Uterus (tissue), 4 donors: Measurements from ENCODE around the gene AHR. TPM values are rescaled to one million over a fixed set of nuclear protein-coding genes. Genes with fewer than 3 reads are reported as not detected.

Experiments
- DNase-seq, 2 donors: peaks; one replicate each; pipeline ENCODE4 v3.0.0-alpha.2; 2019 to 2020
- H3K27ac ChIP-seq, 2 donors: fragments of 200-600 bp; sonication (generic); 1 replicate in 1 of 2; 2 replicates in 1 of 2; pipeline ENCODE4 v1.5.1; 2016 to 2018
- H3K27me3 ChIP-seq, 2 donors: fragments of 200-600 bp; sonication (generic); one replicate each; pipeline ENCODE4 v1.5.1; 2018 to 2019; ENCODE audit warnings: control low read depth in 1 of 2
- H3K36me3 ChIP-seq, 2 donors: fragments of 200-600 bp; sonication (generic); one replicate each; pipeline ENCODE4 v1.5.1; 2019; ENCODE audit warnings: control low read depth in 1 of 2
- H3K4me1 ChIP-seq, 2 donors: fragments of 200-600 bp; sonication (generic); one replicate each; pipeline ENCODE4 v1.5.1; 2018 to 2019; ENCODE audit warnings: control low read depth in 1 of 2
- H3K4me3 ChIP-seq, 2 donors: fragments of 200-600 bp; sonication (generic); 1 replicate in 1 of 2; 2 replicates in 1 of 2; pipeline ENCODE4 v1.5.1; 2018 to 2019; ENCODE audit warnings: mild to moderate bottlenecking in 1 of 2
- H3K9me3 ChIP-seq, 2 donors: fragments of 200-600 bp; sonication (generic); one replicate each; pipeline ENCODE4 v1.5.1; 2019; ENCODE audit warnings: control low read depth in 1 of 2
- CTCF ChIP-seq, 4 experiments: fragments of 200-600 bp in 2 of 4; fragments of 450-650 bp in 2 of 4; sonication (generic) in 2 of 4; IDR thresholded peaks; one replicate each; pipeline ENCODE4 v1.5.1; 2016 to 2019; ENCODE audit warnings: antibody characterized with exemption in 4 of 4, mild to moderate bottlenecking in 2 of 4, moderate library complexity in 1 of 4
- POLR2A ChIP-seq, 2 donors: fragments of 450-650 bp; IDR thresholded peaks; one replicate each; pipeline ENCODE4 v1.6.1; 2016; ENCODE audit warnings: antibody characterized with exemption in 2 of 2, mild to moderate bottlenecking in 1 of 2, moderate library complexity in 1 of 2
- intact Hi-C: fragments of 100-400 bp; cut with DNase I; formaldehyde crosslinking; loops from one replicate; pipeline ENCODE4 v1.15.1; 2023; ENCODE audit warnings: low total_unique reads
- total RNA-seq, 4 donors: library from RNA; depleted of rRNA in 3 of 4; stranded (reverse); fragments of >200 nt in 3 of 4; gene quantifications; one replicate each; pipeline versions ENCODE4 v1.1.0 to v1.2.4, GENCODE V29; 2014 to 2023
- donor health status: DM: yes; HTN: yes; CAD: no.

AHR gene
- total RNA-seq, 4 donors from 2014 or later = 43.7 to 160 (median 91.5) TPM

DNA sequence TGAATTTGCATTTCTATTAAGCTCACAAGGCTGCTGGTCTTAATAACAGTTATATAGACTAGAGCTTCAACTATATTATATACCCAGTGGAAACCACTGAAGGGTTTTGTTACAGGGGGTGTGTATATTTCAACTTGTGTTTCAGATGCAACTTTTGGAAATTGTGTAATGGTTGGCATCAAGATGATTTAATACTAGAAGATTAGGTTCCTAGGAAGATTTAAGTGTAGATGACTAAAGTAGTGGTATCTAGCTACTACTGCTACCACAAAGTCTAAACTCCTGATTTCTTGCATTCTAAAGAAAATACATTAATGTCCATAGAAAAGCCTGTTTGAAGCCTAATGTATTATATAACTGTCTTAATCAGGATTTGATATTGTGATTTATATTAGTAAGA lies 30.2 kb downstream of the AHR start:
- H3K36me3 ChIP-seq = no peaks in the 10 kb centered on the region
- no peaks in the 10 kb centered on the region for H3K27me3 ChIP-seq
- no peak for DNase-seq
- TF ChIP-seq POLR2A (IDR thresholded peaks at IDR 0.05) (no peak), CTCF (IDR thresholded peaks at IDR 0.05) (no peak)
- H3K27ac ChIP-seq = no peak overlapping the region
- no peaks in the 10 kb centered on the region for H3K9me3 ChIP-seq
- no peak overlapping the region for H3K4me3 ChIP-seq
- no peaks in the 10 kb centered on the region for H3K4me1 ChIP-seq
- intact Hi-C loops = no loop called here

DNA sequence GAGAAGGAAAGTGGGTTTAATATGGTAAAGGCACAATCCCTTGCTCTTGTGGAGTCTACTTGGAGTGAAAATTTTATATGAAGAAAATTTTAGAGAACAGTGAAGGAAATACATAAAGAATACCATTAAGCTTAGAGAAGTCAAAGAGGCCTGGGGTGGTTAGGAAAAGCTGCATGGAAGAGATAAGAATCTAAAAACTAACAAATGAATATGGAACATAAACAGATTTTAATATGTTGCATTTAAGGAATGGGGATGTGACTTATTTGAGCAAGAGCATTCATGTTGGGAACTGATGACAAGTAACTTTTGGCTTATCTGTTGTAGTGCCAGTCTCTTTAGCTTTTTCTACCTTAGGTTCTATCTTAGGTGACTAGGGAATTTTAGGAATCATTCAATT lies 31.0 kb downstream of the AHR start:
- Histone ChIP-seq H3K27ac (no peak overlapping the region), H3K36me3 (no peaks in the 10 kb centered on the region), H3K9me3 (no peaks in the 10 kb centered on the region), H3K4me1 (no peaks in the 10 kb centered on the region), H3K27me3 (no peaks in the 10 kb centered on the region), H3K4me3 (no peak overlapping the region)
- DNase-seq = no peak
- intact Hi-C loops = no loop called here
- TF ChIP-seq CTCF (IDR thresholded peaks at IDR 0.05) = no peak
- no peak for TF ChIP-seq POLR2A (IDR thresholded peaks at IDR 0.05)

DNA sequence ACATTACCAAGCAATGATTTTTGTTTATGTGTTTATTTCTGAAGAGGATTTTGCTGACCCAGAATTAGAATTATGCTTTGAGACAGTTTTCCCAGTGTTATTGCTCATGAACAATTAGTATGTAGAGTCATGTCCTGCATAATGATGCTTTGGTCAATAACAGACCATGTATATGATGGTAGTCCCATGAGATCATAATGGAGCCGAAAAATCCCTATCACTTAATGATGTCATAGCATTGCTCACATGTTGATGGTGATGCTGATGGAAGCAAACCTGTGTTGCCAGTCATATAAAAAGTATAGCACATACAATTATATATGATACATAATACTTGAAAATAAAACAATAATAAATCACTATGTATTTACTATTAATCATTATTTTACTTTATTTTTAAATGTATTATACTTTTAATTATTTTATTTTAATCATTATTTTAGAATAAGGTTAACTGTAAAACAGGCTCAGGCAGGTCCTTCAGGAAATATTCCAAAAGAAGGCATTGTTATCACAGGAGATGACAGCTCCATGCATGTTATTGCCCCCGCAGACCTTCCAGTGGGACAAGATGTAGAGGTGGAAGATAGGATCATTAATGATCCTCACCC lies 33.5 kb downstream of the AHR start:
- Histone ChIP-seq H3K36me3 (no peaks in the 10 kb centered on the region), H3K4me1 (no peaks in the 10 kb centered on the region), H3K9me3 (no peaks in the 10 kb centered on the region), H3K4me3 (no peak overlapping the region), H3K27ac (no peak overlapping the region), H3K27me3 (no peaks in the 10 kb centered on the region)
- no peak for DNase-seq
- TF ChIP-seq POLR2A (IDR thresholded peaks at IDR 0.05) (no peak), CTCF (IDR thresholded peaks at IDR 0.05) (no peak)
- intact Hi-C loops = no loop called here

GRCh38 chr7:17333221-17333620 lies 34.8 kb downstream of the AHR start:
- intact Hi-C loops = no loop called here
- H3K27me3 ChIP-seq = no peaks in the 10 kb centered on the region
- no peak for TF ChIP-seq POLR2A (IDR thresholded peaks at IDR 0.05)
- TF ChIP-seq CTCF (IDR thresholded peaks at IDR 0.05) = no peak
- no peaks in the 10 kb centered on the region for H3K9me3 ChIP-seq
- DNase-seq = no peak
- no peaks in the 10 kb centered on the region for H3K4me1 ChIP-seq
- H3K36me3 ChIP-seq = no peaks in the 10 kb centered on the region
- no peak overlapping the region for H3K4me3 ChIP-seq
- H3K27ac ChIP-seq = no peak overlapping the region

DNA sequence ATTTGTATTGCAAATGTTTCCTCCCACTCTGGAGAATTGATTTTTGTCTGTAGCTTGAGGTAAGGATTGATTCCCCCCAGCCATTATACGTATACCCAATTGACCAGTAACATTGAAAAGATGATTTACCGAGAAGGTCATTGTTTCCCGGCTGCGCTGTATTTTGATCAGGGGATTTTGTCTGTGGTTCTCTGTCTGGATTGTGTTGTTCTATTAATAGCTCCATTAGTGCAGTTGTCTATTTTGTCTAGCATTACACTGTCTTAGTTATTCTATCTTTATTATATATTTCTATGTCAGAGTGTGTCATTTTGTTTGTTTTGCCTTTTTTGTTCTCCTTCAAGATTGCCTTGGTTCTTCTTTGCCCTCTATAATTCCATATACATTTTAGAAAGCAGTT lies 37.7 kb downstream of the AHR start:
- Histone ChIP-seq H3K4me1 (no peaks in the 10 kb centered on the region), H3K9me3 (no peaks in the 10 kb centered on the region), H3K4me3 (no peak overlapping the region), H3K27me3 (no peaks in the 10 kb centered on the region), H3K27ac (no peak overlapping the region), H3K36me3 (no peaks in the 10 kb centered on the region)
- intact Hi-C loops = no loop called here
- DNase-seq = no peak
- TF ChIP-seq CTCF (IDR thresholded peaks at IDR 0.05) (no peak), POLR2A (IDR thresholded peaks at IDR 0.05) (no peak)
